GM12892 (cell line): ENCODE results near the gene KCNH1.

Experiments used
- POLR2A ChIP-seq: IDR thresholded peaks from 2 replicates; pipeline ENCODE4 v1.6.1; 2011; ENCODE audit warnings: low read depth, low read length, control low read depth
- POLR2AphosphoS5 ChIP-seq: IDR thresholded peaks from 2 replicates; pipeline ENCODE4 v1.6.1; 2011; ENCODE audit warnings: low read depth, low read length, control low read depth

GRCh38 chr1:210726621-210727020 is 407.3 kb downstream of the KCNH1 start:
- TF ChIP-seq POLR2A (no peak), POLR2AphosphoS5 (no peak)
